ENCODE results near the gene PRKCQ.

DNA sequence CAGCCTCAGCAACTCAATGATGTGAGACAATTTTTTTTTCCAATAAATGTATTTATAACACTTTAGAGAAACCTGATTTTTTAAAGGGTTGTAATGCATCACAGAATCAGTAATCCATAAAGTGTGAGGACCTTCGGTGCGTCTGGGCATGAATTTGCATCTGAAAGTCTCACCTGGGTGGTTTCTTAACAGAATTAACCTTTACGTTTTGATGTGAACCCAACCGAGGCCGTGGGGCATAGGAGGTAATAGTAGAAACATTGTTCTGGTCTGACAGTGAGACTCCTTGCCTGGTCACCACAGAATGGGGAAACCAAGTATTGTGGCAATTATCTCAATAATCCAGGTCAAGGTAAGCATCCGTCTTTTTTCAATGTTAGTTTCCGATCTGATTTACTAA lies 114.6 kb downstream of the PRKCQ start:
- TF ChIP-seq CTCF (IDR thresholded peaks at IDR 0.05; ENCODE audit: low read length) (no peak), EZH2 (IDR thresholded peaks at IDR 0.05; ENCODE audit: borderline replicate concordance, low read length) (no peak)
